Esophagus muscularis mucosa (tissue), 4 donors: ENCODE data around the gene ADCK1. TPM values are rescaled to one million over a fixed set of nuclear protein-coding genes. Genes with fewer than 3 reads are reported as not detected.

ENCODE experiments used
- DNase-seq: peaks from one replicate; pipeline ENCODE4 v3.0.0-alpha.2; 2017; ENCODE audit errors: extremely low spot score
- H3K27ac ChIP-seq, 4 donors: fragments of 200-600 bp; sonication (generic); replicated peaks in 1 of 4; 1 replicate in 3 of 4; 2 replicates in 1 of 4; pipeline ENCODE4 v1.5.1; 2016 to 2019; ENCODE audit warnings: mild to moderate bottlenecking in 1 of 4
- H3K27me3 ChIP-seq, 4 donors: fragments of 200-600 bp; sonication (generic); one replicate each; pipeline versions ENCODE4 v1.5.1 to v1.6.0; 2016 to 2019
- H3K36me3 ChIP-seq, 4 donors: fragments of 200-600 bp; sonication (generic); one replicate each; pipeline ENCODE4 v1.5.1; 2016 to 2019
- H3K4me1 ChIP-seq, 4 donors: fragments of 200-600 bp; sonication (generic); one replicate each; pipeline ENCODE4 v1.5.1; 2016 to 2019
- H3K4me3 ChIP-seq, 4 donors: fragments of 200-600 bp; sonication (generic); 1 replicate in 2 of 4; 2 replicates in 2 of 4; pipeline ENCODE4 v1.5.1; 2016 to 2019; ENCODE audit warnings: mild to moderate bottlenecking in 4 of 4, moderate library complexity in 1 of 4
- H3K9me3 ChIP-seq, 4 donors: fragments of 200-600 bp; sonication (generic); 1 replicate in 3 of 4; 2 replicates in 1 of 4; pipeline ENCODE4 v1.5.1; 2016 to 2019
- EP300 ChIP-seq: sonication (generic); formaldehyde crosslinking; IDR thresholded peaks from one replicate; pipeline ENCODE4 v1.6.1; 2017; ENCODE audit warnings: antibody characterized with exemption
- POLR2A ChIP-seq: fragments of 450-650 bp; IDR thresholded peaks from one replicate; pipeline ENCODE4 v1.6.1; 2017; ENCODE audit warnings: antibody characterized with exemption, moderate library complexity, mild to moderate bottlenecking, low read depth
- POLR2AphosphoS5 ChIP-seq, 2 donors: sonication (generic); formaldehyde crosslinking; IDR thresholded peaks; one replicate each; pipeline ENCODE4 v1.6.1; 2017; ENCODE audit warnings: antibody characterized with exemption in 2 of 2
- WGBS: methylation state at CpG from one replicate; pipeline ENCODE4 v1.1.5; 2018; 5-methylcytosine and 5-hydroxymethylcytosine counted together
- intact Hi-C: fragments of 100-400 bp; cut with DNase I; formaldehyde crosslinking; loops from one replicate; pipeline ENCODE4 v1.15.1; 2023
- total RNA-seq, 4 donors: library from RNA; depleted of rRNA; stranded (reverse); fragments of >200 nt; gene quantifications; one replicate each; pipeline versions ENCODE4 v1.1.0 to v1.2.1, GENCODE V29; 2016
- TF ChIP-seq, protein P1 (sequence below), 3 experiments: fragments of 200-600 bp in 2 of 3; fragments of 450-650 bp in 1 of 3; sonication (generic) in 2 of 3; IDR thresholded peaks; one replicate each; pipeline ENCODE4 v1.5.1; 2017 to 2019; ENCODE audit warnings: antibody characterized with exemption in 3 of 3, mild to moderate bottlenecking in 2 of 3, moderate library complexity in 1 of 3

Gene ADCK1
- total RNA-seq, 4 donors from 2014 or later = 5.0 to 7.2 (median 5.7) TPM

DNA sequence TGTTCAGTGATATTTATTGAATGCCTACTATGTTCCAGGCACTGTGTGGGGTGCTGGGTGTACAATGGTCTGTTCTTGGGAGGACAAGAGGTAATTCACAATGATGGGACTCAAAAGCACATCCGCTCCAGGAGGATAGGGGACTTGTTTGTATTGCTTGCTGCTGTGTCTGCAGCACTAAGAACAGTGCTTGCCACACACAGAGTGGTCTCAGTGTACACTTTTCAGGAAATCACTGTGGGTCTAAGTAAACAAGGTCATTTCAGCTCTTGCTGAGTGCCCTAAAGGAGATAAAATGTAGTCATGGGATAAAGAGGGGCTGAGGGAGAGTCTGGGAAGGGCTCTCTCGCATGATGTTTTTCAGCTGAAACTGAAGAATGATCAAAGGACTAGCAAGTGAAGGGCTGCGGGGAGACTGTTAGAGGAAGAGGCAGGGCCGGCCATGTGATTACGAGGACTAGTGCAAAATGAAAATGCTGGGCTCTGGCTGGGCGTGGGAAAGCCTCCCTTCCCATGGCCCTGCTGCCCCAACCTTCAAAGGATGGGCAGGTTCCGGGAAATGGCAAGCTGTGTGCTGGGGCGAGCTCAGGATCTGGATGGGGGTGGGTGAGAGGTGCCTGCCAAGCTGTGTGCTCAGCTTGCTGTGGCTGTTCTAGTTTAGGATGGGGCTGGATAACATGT, 39.1 kb downstream of the ADCK1 start:
- H3K4me3 ChIP-seq = no peak overlapping the region
- no peak for DNase-seq
- no peaks in the 10 kb centered on the region for H3K4me1 ChIP-seq
- WGBS = 84% methylated on average over 8 of the region's 8 CpGs
- no peaks in the 10 kb centered on the region for H3K9me3 ChIP-seq
- no peaks in the 10 kb centered on the region for H3K27me3 ChIP-seq
- intact Hi-C loops = no loop called here
- no peak for TF ChIP-seq EP300
- peaks cover 0 to 36% (median 9%) of the 10 kb centered on the region in 4 donors for H3K36me3 ChIP-seq
- H3K27ac ChIP-seq = no peak overlapping the region

DNA sequence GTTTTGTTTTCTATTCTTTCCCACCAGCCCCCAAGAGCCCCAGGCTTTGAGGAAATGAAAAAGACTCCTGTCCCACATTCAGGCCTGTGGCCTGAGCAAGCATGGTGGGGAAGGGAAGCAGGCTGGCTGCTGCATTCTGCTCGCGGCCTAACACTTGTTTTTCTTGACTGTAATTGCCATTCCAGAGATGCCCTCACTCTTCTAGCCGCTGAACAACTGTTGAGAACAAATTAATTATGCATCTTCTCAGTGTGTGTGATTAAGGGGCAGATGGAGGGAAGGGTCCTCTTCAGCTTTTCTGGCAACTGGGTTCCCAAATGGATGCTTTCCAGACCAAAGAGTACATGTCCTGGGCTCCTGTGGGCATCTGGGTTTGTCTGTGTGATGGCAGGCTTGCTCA, 43.3 kb downstream of the ADCK1 start:
- H3K4me1 ChIP-seq = no peaks in the 10 kb centered on the region
- DNase-seq = no peak
- no peak overlapping the region for H3K4me3 ChIP-seq
- H3K27ac ChIP-seq = no peak overlapping the region
- no peaks in the 10 kb centered on the region for H3K27me3 ChIP-seq
- TF ChIP-seq, protein P1, sequence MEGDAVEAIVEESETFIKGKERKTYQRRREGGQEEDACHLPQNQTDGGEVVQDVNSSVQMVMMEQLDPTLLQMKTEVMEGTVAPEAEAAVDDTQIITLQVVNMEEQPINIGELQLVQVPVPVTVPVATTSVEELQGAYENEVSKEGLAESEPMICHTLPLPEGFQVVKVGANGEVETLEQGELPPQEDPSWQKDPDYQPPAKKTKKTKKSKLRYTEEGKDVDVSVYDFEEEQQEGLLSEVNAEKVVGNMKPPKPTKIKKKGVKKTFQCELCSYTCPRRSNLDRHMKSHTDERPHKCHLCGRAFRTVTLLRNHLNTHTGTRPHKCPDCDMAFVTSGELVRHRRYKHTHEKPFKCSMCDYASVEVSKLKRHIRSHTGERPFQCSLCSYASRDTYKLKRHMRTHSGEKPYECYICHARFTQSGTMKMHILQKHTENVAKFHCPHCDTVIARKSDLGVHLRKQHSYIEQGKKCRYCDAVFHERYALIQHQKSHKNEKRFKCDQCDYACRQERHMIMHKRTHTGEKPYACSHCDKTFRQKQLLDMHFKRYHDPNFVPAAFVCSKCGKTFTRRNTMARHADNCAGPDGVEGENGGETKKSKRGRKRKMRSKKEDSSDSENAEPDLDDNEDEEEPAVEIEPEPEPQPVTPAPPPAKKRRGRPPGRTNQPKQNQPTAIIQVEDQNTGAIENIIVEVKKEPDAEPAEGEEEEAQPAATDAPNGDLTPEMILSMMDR (IDR thresholded peaks at IDR 0.05) = no peak
- TF ChIP-seq EP300 = no peak
- no peak for TF ChIP-seq POLR2A
- no peak for TF ChIP-seq POLR2AphosphoS5 (IDR thresholded peaks at IDR 0.05)
- H3K36me3 ChIP-seq = peaks cover 0 to 8% (median 0%) of the 10 kb centered on the region in 4 donors
- H3K9me3 ChIP-seq = no peaks in the 10 kb centered on the region
- 68% methylated on average over 3 of the region's 3 CpGs for WGBS
- intact Hi-C loops = no loop called here

DNA sequence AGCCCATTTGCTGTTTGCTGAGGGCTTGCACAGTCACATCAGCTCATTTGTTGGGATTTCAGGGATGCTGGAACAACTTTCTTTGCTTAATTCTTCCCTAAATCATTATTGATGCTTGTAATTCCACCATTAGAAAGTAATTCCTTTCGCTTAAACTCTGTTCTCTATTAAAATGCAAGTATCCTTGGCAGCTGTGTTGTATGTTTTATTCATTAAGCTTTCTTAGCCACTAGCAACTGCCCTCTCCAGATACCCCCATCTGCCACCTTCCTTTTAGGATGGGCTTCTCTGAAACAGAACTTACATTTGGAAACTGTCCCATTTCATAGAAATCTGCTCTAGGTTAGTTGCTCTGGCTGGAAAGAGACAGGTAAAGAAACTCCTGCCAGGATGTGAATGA, 43.7 kb downstream of the ADCK1 start:
- intact Hi-C loops = no loop called here
- H3K27ac ChIP-seq = no peak overlapping the region
- no peak for TF ChIP-seq POLR2AphosphoS5 (IDR thresholded peaks at IDR 0.05)
- TF ChIP-seq POLR2A = no peak
- TF ChIP-seq EP300 = no peak
- TF ChIP-seq, protein P1 (IDR thresholded peaks at IDR 0.05) = no peak
- H3K36me3 ChIP-seq = peaks cover 0 to 5% (median 0%) of the 10 kb centered on the region in 4 donors
- no peaks in the 10 kb centered on the region for H3K4me1 ChIP-seq
- no peaks in the 10 kb centered on the region for H3K27me3 ChIP-seq
- WGBS = 96% methylated on average over 1 of the region's 1 CpG
- no peaks in the 10 kb centered on the region for H3K9me3 ChIP-seq
- no peak for DNase-seq
- no peak overlapping the region for H3K4me3 ChIP-seq

DNA sequence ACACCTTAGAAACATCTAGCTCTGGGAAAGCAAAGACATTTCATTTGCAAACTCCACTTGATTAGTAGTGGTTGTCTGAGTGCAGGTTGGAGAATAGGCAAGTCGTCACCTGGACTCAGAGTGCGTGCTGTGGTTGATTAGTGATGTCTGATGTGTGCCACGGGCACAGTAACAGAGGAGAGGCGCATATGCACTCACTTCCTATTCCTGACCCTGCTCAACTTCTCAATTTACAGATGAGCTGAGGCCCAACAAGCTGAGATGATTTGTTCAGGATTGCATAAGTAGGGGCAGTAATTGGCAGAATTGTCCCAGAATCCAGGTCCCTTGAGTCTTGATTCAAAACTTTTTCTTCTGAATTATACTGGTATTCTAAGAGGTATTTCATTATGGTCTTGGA, 44.9 kb downstream of the ADCK1 start:
- Histone ChIP-seq H3K27me3 (no peaks in the 10 kb centered on the region), H3K4me3 (no peak overlapping the region), H3K4me1 (no peaks in the 10 kb centered on the region), H3K36me3 (no peaks in the 10 kb centered on the region), H3K27ac (no peak overlapping the region), H3K9me3 (no peaks in the 10 kb centered on the region)
- intact Hi-C loops = no loop called here
- no peak for TF ChIP-seq POLR2AphosphoS5 (IDR thresholded peaks at IDR 0.05)
- TF ChIP-seq, protein P1 (IDR thresholded peaks at IDR 0.05) = no peak
- TF ChIP-seq POLR2A = no peak
- TF ChIP-seq EP300 = no peak
- WGBS = 59% methylated on average over 4 of the region's 4 CpGs
- no peak for DNase-seq

DNA sequence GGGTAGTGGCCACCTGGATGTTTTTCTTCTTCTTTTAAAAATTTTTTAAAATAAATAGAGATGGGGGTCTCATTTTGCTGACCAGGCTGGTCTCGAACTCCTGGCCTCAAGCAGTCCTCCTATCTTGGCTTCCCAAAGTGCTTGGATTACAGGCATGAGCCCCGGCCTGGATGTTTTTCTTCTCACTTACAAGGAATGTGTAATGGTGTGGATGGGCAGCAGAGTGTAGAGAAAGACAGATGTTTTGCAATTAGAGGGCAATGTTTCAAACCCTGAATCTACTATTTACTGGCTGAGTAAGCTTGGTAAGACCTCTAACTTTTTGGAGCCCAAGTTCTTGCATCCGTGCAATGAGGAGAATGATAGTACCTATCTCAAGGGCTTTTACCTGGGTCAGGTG, 48.1 kb downstream of the ADCK1 start:
- Histone ChIP-seq H3K4me3 (no peak overlapping the region), H3K4me1 (no peaks in the 10 kb centered on the region), H3K27me3 (no peaks in the 10 kb centered on the region), H3K27ac (no peak overlapping the region), H3K9me3 (no peaks in the 10 kb centered on the region), H3K36me3 (no peaks in the 10 kb centered on the region)
- WGBS = 89% methylated on average over 3 of the region's 3 CpGs
- intact Hi-C loops = no loop called here
- DNase-seq = no peak
- TF ChIP-seq EP300 (no peak), POLR2A (no peak), POLR2AphosphoS5 (IDR thresholded peaks at IDR 0.05) (no peak)
- TF ChIP-seq, protein P1 (IDR thresholded peaks at IDR 0.05) = no peak
